ENCODE measurements around the gene RNF187. TPM values are rescaled to one million over a fixed set of nuclear protein-coding genes. Genes with fewer than 3 reads are reported as not detected.

RNF187 gene
- polyA plus RNA-seq, 1 donor (not counting 4 experiments of a cell fraction or from before 2014, with no cell fraction given): 65.8 TPM

DNA sequence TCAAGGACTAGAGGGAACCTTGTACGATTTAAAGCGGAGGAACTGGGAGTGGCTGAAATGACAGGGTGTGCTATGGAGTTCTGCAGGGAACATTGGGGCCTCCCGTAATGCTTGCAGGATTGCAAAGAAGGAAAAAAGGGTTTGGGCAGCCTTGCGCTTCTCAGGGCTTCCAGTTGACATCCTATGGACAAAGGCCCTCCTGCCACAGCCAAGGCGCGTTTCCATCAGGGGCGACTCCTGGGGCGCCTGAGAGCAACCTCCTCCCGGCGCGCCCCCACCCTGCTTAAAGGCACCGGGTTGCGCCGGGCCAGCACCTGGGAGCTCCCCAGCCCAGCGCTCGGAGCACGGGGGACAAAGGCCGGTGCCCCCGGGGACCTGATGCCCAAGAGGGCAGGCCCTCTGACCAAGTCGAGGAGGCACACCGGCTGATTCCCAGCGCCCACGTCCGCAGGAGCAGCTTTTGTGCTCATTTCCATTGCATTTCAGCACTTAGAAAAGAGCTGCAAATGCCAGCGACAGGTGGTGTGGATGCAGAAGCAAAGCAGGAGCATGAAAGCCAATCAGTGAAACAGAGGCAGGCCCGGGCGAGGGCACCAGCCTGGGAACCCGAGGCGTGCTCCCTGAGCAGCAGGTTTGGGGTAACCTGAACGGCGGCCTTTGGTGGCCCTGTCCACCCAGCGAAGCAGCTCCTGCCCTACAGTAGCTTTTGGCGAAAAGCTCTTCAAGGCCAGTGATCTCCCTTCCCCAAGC is 17.6 kb upstream of the RNF187 start:
- dilution Hi-C loops (cut with MboI; ENCODE audit: extremely low pct_ligation_motif_present, low sequenced_read_pairs): no loop called here
- Histone ChIP-seq H3K9ac (ENCODE audit: control insufficient read depth, extremely low read depth, insufficient read depth, low read length) (no peak overlapping the region), H4K20me1 (ENCODE audit: control insufficient read depth, extremely low read depth, insufficient read depth, low read length) (no peaks in the 10 kb centered on the region), H3K4me3 (ENCODE audit: control insufficient read depth in 2 of 3, extremely low read depth in 1 of 3, insufficient read depth in 2 of 3, low read depth in 1 of 3, low read length in 3 of 3) (no peak overlapping the region), H3K4me2 (ENCODE audit: control insufficient read depth, extremely low read depth, insufficient read depth, low read depth, low read length) (no peak overlapping the region), H3K79me2 (ENCODE audit: control insufficient read depth, insufficient read depth, low read length) (no peaks in the 10 kb centered on the region), H3K9me1 (ENCODE audit: control insufficient read depth, extremely low read depth, insufficient read depth, low read length) (no peaks in the 10 kb centered on the region), H3K4me1 (ENCODE audit: control insufficient read depth, extremely low read depth, insufficient read depth, low read length) (no peaks in the 10 kb centered on the region), H3K9me3 (ENCODE audit: control insufficient read depth, low read depth, low read length) (no peaks in the 10 kb centered on the region), H3K27ac (ENCODE audit: control insufficient read depth, insufficient read depth, low read length) (no peak overlapping the region), H3K36me3 (ENCODE audit: control insufficient read depth in 2 of 2, extremely low read depth in 1 of 2, insufficient read depth in 2 of 2, low read length in 2 of 2) (no peaks in the 10 kb centered on the region), H2AFZ (ENCODE audit: control insufficient read depth, low read length) (no peak overlapping the region), H3K27me3 (ENCODE audit: control insufficient read depth, extremely low read depth, insufficient read depth, low read length) (peaks cover 59% of the 10 kb centered on the region)
- TF ChIP-seq, protein P1, sequence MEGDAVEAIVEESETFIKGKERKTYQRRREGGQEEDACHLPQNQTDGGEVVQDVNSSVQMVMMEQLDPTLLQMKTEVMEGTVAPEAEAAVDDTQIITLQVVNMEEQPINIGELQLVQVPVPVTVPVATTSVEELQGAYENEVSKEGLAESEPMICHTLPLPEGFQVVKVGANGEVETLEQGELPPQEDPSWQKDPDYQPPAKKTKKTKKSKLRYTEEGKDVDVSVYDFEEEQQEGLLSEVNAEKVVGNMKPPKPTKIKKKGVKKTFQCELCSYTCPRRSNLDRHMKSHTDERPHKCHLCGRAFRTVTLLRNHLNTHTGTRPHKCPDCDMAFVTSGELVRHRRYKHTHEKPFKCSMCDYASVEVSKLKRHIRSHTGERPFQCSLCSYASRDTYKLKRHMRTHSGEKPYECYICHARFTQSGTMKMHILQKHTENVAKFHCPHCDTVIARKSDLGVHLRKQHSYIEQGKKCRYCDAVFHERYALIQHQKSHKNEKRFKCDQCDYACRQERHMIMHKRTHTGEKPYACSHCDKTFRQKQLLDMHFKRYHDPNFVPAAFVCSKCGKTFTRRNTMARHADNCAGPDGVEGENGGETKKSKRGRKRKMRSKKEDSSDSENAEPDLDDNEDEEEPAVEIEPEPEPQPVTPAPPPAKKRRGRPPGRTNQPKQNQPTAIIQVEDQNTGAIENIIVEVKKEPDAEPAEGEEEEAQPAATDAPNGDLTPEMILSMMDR (optimal IDR thresholded peaks at IDR 0.05 in 1 of 3, IDR thresholded peaks at IDR 0.05 in 1 of 3, conservative IDR thresholded peaks at IDR 0.05 in 1 of 3; ENCODE audit: extremely low read depth in 1 of 3, insufficient read depth in 2 of 3, low read length in 3 of 3): no peak
- TF ChIP-seq EZH2 (IDR thresholded peaks at IDR 0.05; ENCODE audit: low read length): peak; percentile 51
- DNase-seq (ENCODE audit: low read depth, low spot score): no peak
- no peak for FAIRE-seq

- H3K4me2 ChIP-seq (ENCODE audit: control insufficient read depth, extremely low read depth, insufficient read depth, low read depth, low read length): no peak overlapping the region
- peaks cover 43% of the 10 kb centered on the region for H3K27me3 ChIP-seq (ENCODE audit: control insufficient read depth, extremely low read depth, insufficient read depth, low read length)
- no peaks in the 10 kb centered on the region for H3K9me3 ChIP-seq (ENCODE audit: control insufficient read depth, low read depth, low read length)
- H3K27ac ChIP-seq (ENCODE audit: control insufficient read depth, insufficient read depth, low read length): no peak overlapping the region
- H3K4me1 ChIP-seq (ENCODE audit: control insufficient read depth, extremely low read depth, insufficient read depth, low read length): no peaks in the 10 kb centered on the region
- no peaks in the 10 kb centered on the region for H3K79me2 ChIP-seq (ENCODE audit: control insufficient read depth, insufficient read depth, low read length)
- H3K9ac ChIP-seq (ENCODE audit: control insufficient read depth, extremely low read depth, insufficient read depth, low read length): no peak overlapping the region
- no peaks in the 10 kb centered on the region for H3K9me1 ChIP-seq (ENCODE audit: control insufficient read depth, extremely low read depth, insufficient read depth, low read length)
- no peak for FAIRE-seq
- no peak overlapping the region for H2AFZ ChIP-seq (ENCODE audit: control insufficient read depth, low read length)
- H4K20me1 ChIP-seq (ENCODE audit: control insufficient read depth, extremely low read depth, insufficient read depth, low read length): no peaks in the 10 kb centered on the region
- H3K36me3 ChIP-seq (ENCODE audit: control insufficient read depth in 2 of 2, extremely low read depth in 1 of 2, insufficient read depth in 2 of 2, low read length in 2 of 2): no peaks in the 10 kb centered on the region
- TF ChIP-seq, protein P1 (optimal IDR thresholded peaks at IDR 0.05 in 1 of 3, IDR thresholded peaks at IDR 0.05 in 1 of 3, conservative IDR thresholded peaks at IDR 0.05 in 1 of 3; ENCODE audit: extremely low read depth in 1 of 3, insufficient read depth in 2 of 3, low read length in 3 of 3): no peak
- TF ChIP-seq EZH2 (IDR thresholded peaks at IDR 0.05; ENCODE audit: low read length): no peak
- H3K4me3 ChIP-seq (ENCODE audit: control insufficient read depth in 2 of 3, extremely low read depth in 1 of 3, insufficient read depth in 2 of 3, low read depth in 1 of 3, low read length in 3 of 3): no peak overlapping the region
- dilution Hi-C loops (cut with MboI; ENCODE audit: extremely low pct_ligation_motif_present, low sequenced_read_pairs): no loop called here
- DNase-seq (ENCODE audit: low read depth, low spot score): no peak
Measured at GRCh38 chr1:228471154-228471761, 15.9 kb upstream of the RNF187 start.
